GM12873 (cell line): ENCODE measurements around the gene MRGPRD.

Experiments used
- TF ChIP-seq, protein P1 (sequence below): IDR thresholded peaks from 2 replicates; pipeline ENCODE4 v1.5.1; 2012; ENCODE audit warnings: low read depth, mild to moderate bottlenecking, moderate library complexity, low read length, control low read depth; ENCODE audit not compliant: insufficient read depth; ENCODE audit errors: missing control alignments

The MRGPRD gene

DNA sequence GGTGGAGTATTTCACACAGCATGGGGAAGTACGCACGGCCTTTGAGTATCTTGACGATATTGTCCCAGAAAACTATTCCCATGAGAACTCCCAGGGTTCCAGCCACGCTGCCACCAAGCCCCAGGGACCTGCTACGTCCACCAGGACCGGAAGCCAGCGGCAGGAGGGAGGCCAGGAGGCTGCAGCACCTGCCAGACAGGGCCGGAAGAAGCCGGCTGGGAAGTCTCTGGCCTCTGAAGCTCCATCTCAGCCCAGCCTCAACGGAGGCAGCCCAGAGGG lies 44.5 kb downstream of the MRGPRD start:
- TF ChIP-seq, protein P1, sequence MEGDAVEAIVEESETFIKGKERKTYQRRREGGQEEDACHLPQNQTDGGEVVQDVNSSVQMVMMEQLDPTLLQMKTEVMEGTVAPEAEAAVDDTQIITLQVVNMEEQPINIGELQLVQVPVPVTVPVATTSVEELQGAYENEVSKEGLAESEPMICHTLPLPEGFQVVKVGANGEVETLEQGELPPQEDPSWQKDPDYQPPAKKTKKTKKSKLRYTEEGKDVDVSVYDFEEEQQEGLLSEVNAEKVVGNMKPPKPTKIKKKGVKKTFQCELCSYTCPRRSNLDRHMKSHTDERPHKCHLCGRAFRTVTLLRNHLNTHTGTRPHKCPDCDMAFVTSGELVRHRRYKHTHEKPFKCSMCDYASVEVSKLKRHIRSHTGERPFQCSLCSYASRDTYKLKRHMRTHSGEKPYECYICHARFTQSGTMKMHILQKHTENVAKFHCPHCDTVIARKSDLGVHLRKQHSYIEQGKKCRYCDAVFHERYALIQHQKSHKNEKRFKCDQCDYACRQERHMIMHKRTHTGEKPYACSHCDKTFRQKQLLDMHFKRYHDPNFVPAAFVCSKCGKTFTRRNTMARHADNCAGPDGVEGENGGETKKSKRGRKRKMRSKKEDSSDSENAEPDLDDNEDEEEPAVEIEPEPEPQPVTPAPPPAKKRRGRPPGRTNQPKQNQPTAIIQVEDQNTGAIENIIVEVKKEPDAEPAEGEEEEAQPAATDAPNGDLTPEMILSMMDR, result no peak

DNA sequence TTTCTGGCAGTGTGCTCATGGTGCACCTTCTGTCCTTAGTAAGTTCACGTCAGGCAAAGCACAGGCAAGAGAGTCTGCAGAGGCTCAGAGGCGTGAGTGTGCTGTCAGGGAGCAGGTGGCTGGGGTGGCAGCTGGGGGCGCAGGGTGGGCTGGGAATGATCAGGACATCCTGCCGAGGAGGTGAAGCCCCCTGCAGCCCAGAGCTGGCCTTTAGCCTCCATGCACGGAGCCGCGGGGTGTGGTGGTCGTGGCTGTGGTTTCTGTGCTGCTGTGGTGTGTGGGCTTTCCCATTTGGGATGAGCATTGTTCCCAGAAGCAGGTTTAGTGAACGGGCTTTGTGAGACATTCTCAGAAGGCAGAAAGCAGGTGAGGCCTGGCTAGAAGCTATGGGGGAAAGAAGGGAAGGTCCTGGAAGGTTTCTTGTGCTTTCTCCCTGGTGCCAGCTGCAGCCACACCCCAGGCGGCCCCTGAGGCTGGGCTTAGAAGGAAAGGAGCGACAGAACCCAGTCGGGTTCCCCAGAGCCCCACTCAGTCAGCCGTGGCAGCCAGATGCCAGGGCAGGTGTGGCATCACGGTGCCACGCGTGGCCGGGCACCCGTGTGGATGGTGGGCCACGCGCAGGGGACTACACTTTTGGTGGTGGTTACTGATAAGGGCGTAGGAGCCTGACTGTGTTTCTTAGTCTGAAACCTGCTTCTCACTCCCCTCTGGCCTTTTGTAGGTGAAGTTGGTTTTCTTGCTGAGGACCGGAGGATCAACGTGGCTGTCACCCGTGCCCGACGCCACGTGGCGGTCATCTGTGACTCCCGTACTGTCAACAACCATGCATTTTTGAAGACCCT lies 45.0 kb downstream of the MRGPRD start:
- TF ChIP-seq, protein P1, result no peak

DNA sequence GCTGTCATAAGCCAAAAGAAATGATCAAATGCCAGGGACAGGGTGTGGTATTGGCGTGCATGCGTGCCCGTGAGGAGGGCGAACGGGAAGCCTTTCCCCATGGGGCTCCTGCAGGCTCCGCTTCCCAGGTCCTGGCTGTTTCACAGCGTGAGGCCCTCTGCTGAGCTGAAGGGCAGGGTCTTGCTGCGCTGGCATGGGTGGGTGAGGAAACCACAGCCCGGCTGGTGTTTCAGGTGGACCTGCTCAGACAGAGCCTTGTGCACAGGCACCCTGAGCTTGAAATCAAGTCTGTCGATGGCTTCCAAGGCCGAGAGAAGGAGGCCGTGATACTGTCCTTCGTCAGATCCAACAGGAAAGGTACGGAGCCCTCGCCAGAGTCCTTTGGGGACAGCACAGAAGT lies 45.7 kb downstream of the MRGPRD start:
- TF ChIP-seq, protein P1, result no peak

DNA sequence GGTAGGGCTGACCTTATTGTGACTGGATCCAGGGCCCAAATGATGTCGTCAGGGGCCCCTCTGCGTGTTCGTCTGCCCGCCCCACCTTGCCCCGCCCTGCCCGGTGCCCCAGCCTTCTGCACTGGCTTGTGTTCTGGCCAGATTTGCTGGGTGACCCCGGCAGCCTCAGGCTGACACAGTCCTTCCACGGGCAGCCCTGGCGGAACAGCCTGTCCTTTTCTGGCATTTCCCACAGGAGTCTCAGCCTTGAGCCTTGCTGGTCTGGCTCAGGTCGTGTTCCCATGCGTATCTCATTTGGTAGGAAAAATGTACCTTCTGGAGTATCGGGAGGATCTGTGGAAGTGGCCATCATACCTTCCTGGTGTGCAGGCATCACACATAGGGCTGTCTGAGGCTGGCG lies 46.1 kb downstream of the MRGPRD start:
- TF ChIP-seq, protein P1, result no peak

DNA sequence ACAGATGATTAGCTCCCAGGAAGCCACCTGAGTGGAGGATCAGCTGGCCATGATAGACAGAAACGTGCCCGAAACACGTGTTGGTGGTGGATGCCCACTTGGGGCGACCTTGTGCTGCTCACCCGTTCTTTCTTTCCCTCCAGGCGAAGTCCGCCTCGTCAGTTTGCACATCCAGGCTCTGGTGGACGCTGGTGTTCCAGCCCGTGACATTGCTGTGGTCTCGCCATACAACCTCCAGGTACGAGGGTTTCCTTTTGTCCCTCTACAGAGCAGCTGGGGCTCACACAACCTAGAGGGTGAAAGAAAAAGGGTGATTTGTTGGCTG lies 46.5 kb downstream of the MRGPRD start:
- TF ChIP-seq, protein P1, result no peak

DNA sequence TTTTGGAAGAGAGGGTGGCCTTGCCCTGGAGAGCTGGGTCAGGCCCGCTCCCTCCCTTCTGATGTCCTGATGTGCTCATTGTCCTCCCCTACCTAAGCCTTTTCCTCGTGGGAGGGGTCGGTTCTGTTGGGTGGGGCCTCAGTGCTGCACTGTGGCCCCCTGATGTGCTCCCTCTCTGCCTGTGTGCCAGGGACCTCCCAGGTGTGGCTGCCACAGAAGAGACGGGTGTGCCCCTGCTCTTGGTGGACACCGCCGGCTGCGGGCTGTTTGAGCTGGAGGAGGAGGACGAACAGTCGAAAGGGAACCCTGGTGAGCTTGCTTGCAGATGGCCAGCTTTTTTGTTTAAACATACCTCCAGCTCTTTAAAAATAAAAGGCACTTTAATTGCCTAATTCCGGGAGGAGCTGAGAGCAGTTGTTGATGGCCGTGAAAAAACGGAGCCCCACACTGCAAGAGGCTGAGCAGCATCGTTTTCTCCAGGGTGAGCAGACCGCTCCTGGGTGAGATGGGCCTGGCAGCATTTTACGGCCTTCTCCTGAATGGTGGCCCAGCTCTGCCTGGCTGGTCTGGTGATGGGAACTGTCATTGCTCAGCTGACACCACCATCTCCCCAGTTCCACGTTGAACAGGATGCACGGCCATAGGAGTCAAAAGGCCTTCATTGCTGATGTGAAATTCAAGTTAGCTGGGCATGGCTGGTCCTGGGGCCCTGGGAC lies 47.0 kb downstream of the MRGPRD start:
- TF ChIP-seq, protein P1, result no peak

DNA sequence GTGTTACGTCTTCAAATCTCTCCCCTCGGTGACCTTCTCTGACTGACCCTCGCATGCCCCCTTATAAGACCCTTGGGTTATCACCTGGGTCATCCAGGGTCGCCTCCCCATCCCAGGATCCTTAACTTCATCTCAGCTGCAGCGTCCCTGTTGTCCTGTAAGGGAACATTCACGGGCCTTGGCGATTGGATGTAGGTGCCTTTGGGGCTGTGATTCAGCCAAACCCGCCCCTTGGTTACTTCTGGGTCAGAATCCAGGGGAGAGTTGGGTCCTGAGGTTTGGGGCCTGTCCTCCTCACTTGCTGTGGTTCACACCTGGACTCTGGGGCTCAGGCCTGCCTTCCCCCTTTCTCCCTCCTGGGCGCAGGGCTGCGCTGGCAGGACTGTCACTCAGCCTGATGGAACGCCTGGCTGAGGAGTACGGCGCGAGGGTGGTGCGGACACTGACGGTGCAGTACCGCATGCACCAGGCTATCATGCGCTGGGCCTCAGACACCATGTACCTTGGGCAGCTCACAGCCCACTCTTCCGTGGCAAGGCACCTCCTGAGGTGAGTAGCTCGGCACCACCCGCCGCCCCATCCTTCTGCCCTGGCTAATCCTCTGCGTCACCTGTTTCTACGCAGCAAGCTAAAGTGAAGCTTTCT lies 47.7 kb downstream of the MRGPRD start:
- TF ChIP-seq, protein P1, result no peak
